SU-DHL-6 (cell line): ENCODE data around the gene STKLD1.

Experiments used
- CTCF ChIP-seq: fragments of 200-600 bp; sonication (generic); IDR thresholded peaks from one replicate; pipeline ENCODE4 v1.5.1; 2017; ENCODE audit warnings: antibody characterized with exemption, mild to moderate bottlenecking, low read length, moderate library complexity; ENCODE audit not compliant: insufficient read depth, poor library complexity, severe bottlenecking
- EZH2phosphoT487 ChIP-seq: fragments of 200-600 bp; sonication (generic), shearing (Covaris generic); conservative IDR thresholded peaks from 2 replicates; pipeline ENCODE4 v1.6.1; 2018; ENCODE audit warnings: mild to moderate bottlenecking, antibody characterized with exemption, low read length, moderate library complexity, mixed read lengths

GRCh38 chr9:133440874-133441273 lies 64.7 kb downstream of the STKLD1 start:
- TF ChIP-seq CTCF (no peak), EZH2phosphoT487 (no peak)
